Stomach (tissue), 9 donors: ENCODE results near the gene GRK6. TPM values are rescaled to one million over a fixed set of nuclear protein-coding genes. Genes with fewer than 3 reads are reported as not detected.
A peak's percentile ranks its signal among the peaks of the same experiment; 100 is the strongest.

Experiments
- DNase-seq, 2 donors: peaks; one replicate each; pipeline versions ENCODE4 v3.0.0 to v3.0.0-alpha.2; 2013 to 2019
- H3K27ac ChIP-seq, 5 donors: fragments of 200-600 bp in 4 of 5; sonication (generic) in 4 of 5; one replicate each; pipeline ENCODE4 v1.5.1; 2013 to 2019; ENCODE audit warnings: mild to moderate bottlenecking in 1 of 5, moderate library complexity in 1 of 5
- H3K27me3 ChIP-seq, 3 donors: fragments of 200-600 bp; sonication (generic); one replicate each; pipeline ENCODE4 v1.5.1; 2017 to 2019; ENCODE audit warnings: mixed run types in 1 of 3
- H3K36me3 ChIP-seq, 4 donors: fragments of 200-600 bp; sonication (generic); 1 replicate in 3 of 4; 2 replicates in 1 of 4; pipeline ENCODE4 v1.5.1; 2016 to 2019
- H3K4me1 ChIP-seq, 4 donors: fragments of 200-600 bp; sonication (generic); one replicate each; pipeline ENCODE4 v1.5.1; 2016 to 2019
- H3K4me3 ChIP-seq, 4 donors: fragments of 200-600 bp; sonication (generic) in 3 of 4; one replicate each; pipeline ENCODE4 v1.5.1; 2016 to 2019; ENCODE audit warnings: mild to moderate bottlenecking in 1 of 4
- H3K9me3 ChIP-seq, 4 donors: fragments of 200-600 bp; sonication (generic); one replicate each; pipeline ENCODE4 v1.5.1; 2016 to 2019
- CTCF ChIP-seq, 7 experiments: fragments of 450-650 bp in 4 of 7; fragments of 200-600 bp in 3 of 7; sonication (generic) in 3 of 7; IDR thresholded peaks; one replicate each; pipeline ENCODE4 v1.5.1; 2016 to 2019; ENCODE audit warnings: antibody characterized with exemption in 7 of 7, control low read depth in 2 of 7, mild to moderate bottlenecking in 1 of 7
- EP300 ChIP-seq: sonication (generic); formaldehyde crosslinking; IDR thresholded peaks from one replicate; pipeline ENCODE4 v1.6.1; 2017; ENCODE audit warnings: antibody characterized with exemption
- POLR2A ChIP-seq, 4 donors: fragments of 450-650 bp; IDR thresholded peaks; one replicate each; pipeline ENCODE4 v1.6.1; 2016; ENCODE audit warnings: antibody characterized with exemption in 4 of 4, control low read depth in 2 of 4, mild to moderate bottlenecking in 1 of 4, moderate library complexity in 1 of 4
- POLR2AphosphoS5 ChIP-seq, 3 donors: sonication (generic); formaldehyde crosslinking; IDR thresholded peaks; one replicate each; pipeline ENCODE4 v1.6.1; 2016; ENCODE audit warnings: antibody characterized with exemption in 3 of 3
- WGBS, 5 donors: extraction: QIAGEN DNeasy Blood & Tissue Kit in 3 of 5; methylation state at CpG; one replicate each; pipeline versions ENCODE4 v1.1.5 to v1.1.7; 2013 to 2018; 5-methylcytosine and 5-hydroxymethylcytosine counted together
- intact Hi-C: fragments of 100-400 bp; cut with DNase I; formaldehyde crosslinking; loops from one replicate; pipeline ENCODE4 v1.15.1; 2023; ENCODE audit warnings: low total_unique reads
- polyA plus RNA-seq, 3 donors: library from polyadenylated mRNA; stranded (reverse); fragments of 200-250 nt; gene quantifications; one replicate each; pipeline ENCODE4 v1.2.3, GENCODE V29; 2013
- total RNA-seq, 5 donors: library from RNA; depleted of rRNA; stranded (reverse); fragments of >200 nt; gene quantifications; one replicate each; pipeline versions ENCODE4 v1.1.0 to v1.2.3, GENCODE V29; 2014 to 2016
- donor health status: healthy with polysubstance abuse.
- donor health status: Bipolar disorder and iron deficiency.
- donor health status: healthy.

The GRK6 gene
- total and polyA plus RNA-seq, 8 donors: 1.8 to 91.2 (median 17.7) TPM

GRCh38 chr5:177404641-177405179 is 21.8 kb upstream of the GRK6 start:
- Histone ChIP-seq H3K9me3 (no peaks in the 10 kb centered on the region), H3K27ac (peak overlapping the region in 3 of 5 donors; percentile 30 to 62 (median 52)), H3K4me3 (peak overlapping the region; percentile 45 to 79 (median 57)), H3K36me3 (no peaks in the 10 kb centered on the region), H3K27me3 (peaks cover 6 to 54% (median 42%) of the 10 kb centered on the region in 3 donors), H3K4me1 (peaks cover 31 to 50% (median 43%) of the 10 kb centered on the region in 4 donors)
- DNase-seq: peak in 1 of 2 donors; percentile 57
- WGBS, 5 donors: 32 to 43% (median 38%) methylated on average over 11 to 16 of the region's 16 CpGs
- TF ChIP-seq POLR2AphosphoS5 (IDR thresholded peaks at IDR 0.05) (no peak), EP300 (no peak), POLR2A (IDR thresholded peaks at IDR 0.05) (no peak), CTCF (IDR thresholded peaks at IDR 0.05) (no peak)
- intact Hi-C loops: loop anchor here (5.0 kb wide), 1 partner anchor 53 kb away; no protein-coding TSS in a partner anchor

- Histone ChIP-seq H3K4me3 (no peak overlapping the region), H3K27ac (peak overlapping the region in 1 of 5 donors; percentile 14), H3K9me3 (no peaks in the 10 kb centered on the region), H3K36me3 (no peaks in the 10 kb centered on the region), H3K4me1 (peaks cover 26 to 44% (median 37%) of the 10 kb centered on the region in 4 donors), H3K27me3 (peaks cover 6 to 48% (median 36%) of the 10 kb centered on the region in 3 donors)
- DNase-seq: no peak
- intact Hi-C loops: no loop called here
- 88 to 100% (median 91%) methylated on average over 2 of the region's 2 CpGs for WGBS, 5 donors
- TF ChIP-seq CTCF (IDR thresholded peaks at IDR 0.05): no peak
- no peak for TF ChIP-seq POLR2A (IDR thresholded peaks at IDR 0.05)
- no peak for TF ChIP-seq POLR2AphosphoS5 (IDR thresholded peaks at IDR 0.05)
Measured at GRCh38 chr5:177405312-177405711, 21.2 kb upstream of the GRK6 start.

GRCh38 chr5:177405805-177406204 is 20.7 kb upstream of the GRK6 start:
- Histone ChIP-seq H3K4me3 (no peak overlapping the region), H3K9me3 (no peaks in the 10 kb centered on the region), H3K36me3 (no peaks in the 10 kb centered on the region), H3K27me3 (peaks cover 6 to 43% (median 31%) of the 10 kb centered on the region in 3 donors), H3K27ac (peak overlapping the region in 1 of 5 donors; percentile 14), H3K4me1 (peaks cover 22 to 39% (median 33%) of the 10 kb centered on the region in 4 donors)
- TF ChIP-seq POLR2A (IDR thresholded peaks at IDR 0.05) (no peak), EP300 (no peak), POLR2AphosphoS5 (IDR thresholded peaks at IDR 0.05) (no peak), CTCF (IDR thresholded peaks at IDR 0.05) (no peak)
- WGBS, 5 donors: 65 to 84% (median 77%) methylated on average over 2 to 5 of the region's 5 CpGs
- DNase-seq: no peak
- intact Hi-C loops: no loop called here

GRCh38 chr5:177409043-177409801 is 17.3 kb upstream of the GRK6 start, which contains the start of gene F12:
F12 (minus strand) TSS chr5:177409564; CDS start chr5:177409527, 37 bp downstream.
- Histone ChIP-seq H3K4me3 (no peak within 1 kb of the TSS), H3K27ac (no peak within 1 kb of the TSS), H3K27me3 (peaks cover 0 to 9% (median 0%) of the 10 kb centered on the region in 3 donors), H3K36me3 (no peaks in the 10 kb centered on the region), H3K9me3 (no peaks in the 10 kb centered on the region), H3K4me1 (peaks cover under 1 to 16% (median 9%) of the 10 kb centered on the region in 4 donors)
- no peak for DNase-seq
- intact Hi-C loops: no loop called here
- 87 to 92% (median 90%) methylated on average over 9 of the region's 9 CpGs for WGBS, 5 donors
- TF ChIP-seq POLR2A (IDR thresholded peaks at IDR 0.05) (no peak), EP300 (no peak), POLR2AphosphoS5 (IDR thresholded peaks at IDR 0.05) (no peak), CTCF (IDR thresholded peaks at IDR 0.05) (no peak)
